CD8-positive, alpha-beta memory T cell (primary cell): ENCODE results near the gene NXPE3. TPM values are rescaled to one million over a fixed set of nuclear protein-coding genes. Genes with fewer than 3 reads are reported as not detected.

Experiments
- CTCF ChIA-PET: fragments of 350-600 bp; sonication (Branson Sonifier 250); formaldehyde crosslinking; loops from one replicate; lab custom pipeline; 2021; ENCODE audit warnings: antibody characterized with exemption; lab: Charles Lee
- POLR2A ChIA-PET: fragments of 350-600 bp; sonication (Branson Sonifier 250); formaldehyde crosslinking; loops from one replicate; lab custom pipeline; 2021; ENCODE audit warnings: antibody characterized with exemption; lab: Charles Lee
- DNase-seq, 5 donors: peaks; one replicate each; pipeline versions ENCODE4 v3.0.0 to v3.0.0-alpha.2; 2020 to 2022; ENCODE audit warnings: mixed read lengths in 1 of 5
- H3K27ac ChIP-seq: one replicate; pipeline ENCODE4 v1.7.0; 2013; ENCODE audit warnings: low read depth, mild to moderate bottlenecking, low read length, moderate library complexity
- H3K27me3 ChIP-seq: 2 replicates; pipeline ENCODE4 v1.7.0; 2013; ENCODE audit warnings: low read length, mild to moderate bottlenecking; ENCODE audit not compliant: insufficient read depth, poor library complexity, severe bottlenecking
- H3K36me3 ChIP-seq: 2 replicates; pipeline ENCODE4 v1.7.0; 2013; ENCODE audit warnings: mild to moderate bottlenecking, low read length, moderate library complexity; ENCODE audit not compliant: insufficient read depth
- H3K4me1 ChIP-seq: 2 replicates; pipeline ENCODE4 v1.7.0; 2013; ENCODE audit warnings: mild to moderate bottlenecking, low read length, moderate library complexity; ENCODE audit not compliant: insufficient read depth
- H3K4me3 ChIP-seq: 2 replicates; pipeline ENCODE4 v1.7.0; 2013; ENCODE audit warnings: mild to moderate bottlenecking, low read length
- H3K9me3 ChIP-seq: 2 replicates; pipeline ENCODE4 v1.7.0; 2013; ENCODE audit warnings: mild to moderate bottlenecking, low read length
- H3K27ac Mint-ChIP-seq, 8 donors: one replicate each; pipeline ENCODE4 v1.8.0; 2020 to 2021; ENCODE audit warnings: mixed read lengths in 8 of 8, mild to moderate bottlenecking in 6 of 8, inconsistent platforms in 3 of 8, moderate library complexity in 3 of 8
- H3K27me3 Mint-ChIP-seq, 2 donors: one replicate each; pipeline ENCODE4 v1.8.0; 2020 to 2021; ENCODE audit warnings: mixed read lengths in 2 of 2, mild to moderate bottlenecking in 1 of 2, moderate library complexity in 1 of 2
- H3K36me3 Mint-ChIP-seq, 3 donors: one replicate each; pipeline ENCODE4 v1.8.0; 2020 to 2021; ENCODE audit warnings: mixed read lengths in 3 of 3, inconsistent platforms in 1 of 3, mild to moderate bottlenecking in 1 of 3
- H3K4me1 Mint-ChIP-seq, 3 donors: one replicate each; pipeline ENCODE4 v1.8.0; 2020 to 2021; ENCODE audit warnings: mixed read lengths in 3 of 3, inconsistent platforms in 1 of 3, mild to moderate bottlenecking in 1 of 3
- H3K4me3 Mint-ChIP-seq, 7 donors: one replicate each; pipeline ENCODE4 v1.8.0; 2020 to 2021; ENCODE audit warnings: mixed read lengths in 7 of 7, mild to moderate bottlenecking in 6 of 7, moderate library complexity in 4 of 7, inconsistent platforms in 2 of 7
- H3K9me3 Mint-ChIP-seq, 5 donors: one replicate each; pipeline ENCODE4 v1.8.0; 2020 to 2022; ENCODE audit warnings: mixed read lengths in 5 of 5, mild to moderate bottlenecking in 3 of 5, moderate library complexity in 2 of 5, inconsistent platforms in 1 of 5
- polyA plus RNA-seq: library from polyadenylated mRNA; unstranded; fragments of 300-500 nt; fragmentation: Illumina TruSeq; gene quantifications from one replicate; pipeline ENCODE4 v1.2.3, GENCODE V29; 2021
- total RNA-seq, 2 experiments: library from RNA; stranded (reverse); gene quantifications; one replicate each; pipeline ENCODE4 v1.2.3, GENCODE V29; 2021

Gene NXPE3
- total and polyA plus RNA-seq, 3 experiments from 2014 or later: 16.2 to 37.4 (median 17.2) TPM

DNA sequence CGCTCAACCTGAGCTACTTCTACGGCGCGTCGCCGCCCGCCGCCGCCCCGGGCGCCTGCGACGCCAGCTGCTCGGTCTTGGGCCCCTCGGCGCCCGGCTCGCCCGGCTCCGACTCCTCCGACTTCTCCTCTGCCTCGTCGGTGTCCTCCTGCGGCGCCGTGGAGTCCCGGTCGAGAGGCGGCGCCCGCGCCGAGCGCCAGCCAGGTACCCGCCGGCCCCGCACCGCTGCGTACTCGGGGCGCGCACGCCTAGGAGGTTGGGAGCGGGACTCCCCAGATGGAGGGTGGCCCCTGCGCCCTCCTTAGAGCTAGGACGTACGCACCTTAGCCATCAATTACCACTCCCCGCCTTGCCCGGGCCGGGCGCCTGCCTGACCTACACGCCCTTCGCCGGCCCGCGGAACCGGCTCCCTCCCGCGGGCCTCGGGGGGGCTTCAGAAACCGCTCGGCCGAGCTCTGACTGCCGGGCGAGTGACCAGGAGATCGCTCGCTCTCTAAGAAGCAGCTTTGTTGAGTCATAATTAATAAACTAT is 70.8 kb downstream of the NXPE3 start:
- ChIA-PET POLR2A (interaction anchor here (0.6 to 2.0 kb wide), 19 partner anchors 9 to 1516 kb away, joined by 3 to 63 read pairs (median 3); partner anchors contain the start of genes CEP97, NIT2, NXPE3 and PCNP), CTCF (interaction anchor here (0.9 to 2.6 kb wide), 15 partner anchors 14 to 379 kb away, joined by 3 to 15 read pairs (median 4); partner anchors contain the start of genes CEP97, NXPE3 and ZBTB11)
- H3K4me3 ChIP-seq: peak overlapping the region; percentile 92
- no peaks in the 10 kb centered on the region for H3K9me3 ChIP-seq
- Mint-ChIP-seq H3K4me1 (peaks cover 29 to 47% (median 42%) of the 10 kb centered on the region in 3 donors), H3K27ac (peak overlapping the region; percentile 97 to 100 (median 99)), H3K9me3 (no peaks in the 10 kb centered on the region), H3K4me3 (peak overlapping the region; percentile 95 to 100 (median 98)), H3K36me3 (peaks cover 14 to 50% (median 27%) of the 10 kb centered on the region in 3 donors), H3K27me3 (no peaks in the 10 kb centered on the region)
- H3K27me3 ChIP-seq: no peaks in the 10 kb centered on the region
- H3K36me3 ChIP-seq: peaks cover 32% of the 10 kb centered on the region
- peaks cover 34% of the 10 kb centered on the region for H3K4me1 ChIP-seq
- peak overlapping the region; percentile 97 for H3K27ac ChIP-seq
- peak; percentile 21 to 72 (median 57) for DNase-seq

DNA sequence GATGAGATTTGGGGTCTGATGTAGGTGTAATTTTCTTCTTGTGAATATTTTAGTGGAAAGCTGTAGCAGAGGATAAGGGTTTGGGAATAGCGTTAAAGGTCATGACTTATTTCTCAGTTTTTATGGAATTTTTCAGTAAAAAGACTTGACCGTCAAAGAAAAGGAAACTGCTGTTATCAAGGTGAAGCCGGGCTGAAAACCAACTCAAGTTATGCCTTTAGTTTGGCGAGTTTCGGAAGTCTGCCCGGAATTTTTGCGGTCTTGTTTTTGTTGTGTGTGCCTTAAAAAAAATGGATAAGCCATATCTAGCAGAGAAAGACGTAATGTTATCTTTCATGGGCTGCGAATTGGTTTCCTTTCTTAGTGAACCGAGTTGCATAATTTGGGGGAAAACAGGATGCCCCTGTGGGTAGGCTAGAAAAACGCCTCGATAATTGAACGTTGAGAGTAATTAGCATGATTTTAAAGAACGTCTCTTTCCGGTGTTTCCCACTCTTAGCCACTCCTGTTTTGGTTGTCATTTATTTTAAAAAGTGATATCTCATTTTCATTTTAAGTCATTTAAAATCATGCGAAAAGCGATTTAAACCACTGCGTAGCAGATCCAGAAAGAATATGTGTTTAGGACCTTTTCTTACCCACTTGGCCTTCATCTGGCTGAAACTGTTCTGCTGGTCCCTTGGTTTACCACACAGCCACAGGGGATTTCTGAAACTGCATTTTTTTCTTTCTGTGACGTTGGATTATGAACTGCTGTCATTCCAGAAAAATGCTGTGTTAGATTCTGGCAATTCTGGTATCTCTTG is 71.4 kb downstream of the NXPE3 start:
- CTCF ChIA-PET: interaction anchor here (0.9 to 2.6 kb wide), 14 partner anchors 15 to 374 kb away, joined by 3 to 15 read pairs (median 4); partner anchors contain the start of genes CEP97, NXPE3 and ZBTB11
- H3K36me3 ChIP-seq: peaks cover 39% of the 10 kb centered on the region
- Mint-ChIP-seq H3K4me3 (peak overlapping the region; percentile 95 to 100 (median 98)), H3K27ac (peak overlapping the region; percentile 97 to 100 (median 99)), H3K9me3 (no peaks in the 10 kb centered on the region), H3K36me3 (peaks cover 20 to 57% (median 33%) of the 10 kb centered on the region in 3 donors), H3K4me1 (peaks cover 35 to 54% (median 47%) of the 10 kb centered on the region in 3 donors), H3K27me3 (no peaks in the 10 kb centered on the region)
- H3K4me3 ChIP-seq: peak overlapping the region; percentile 92
- peak; percentile 33 to 88 (median 68) for DNase-seq
- POLR2A ChIA-PET: interaction anchor here (0.6 to 2.0 kb wide), 14 partner anchors 9 to 1066 kb away, joined by 3 to 63 read pairs (median 6); partner anchors contain the start of genes CEP97, NXPE3, PCNP and RPL24
- peaks cover 37% of the 10 kb centered on the region for H3K4me1 ChIP-seq
- H3K27me3 ChIP-seq: no peaks in the 10 kb centered on the region
- H3K9me3 ChIP-seq: no peaks in the 10 kb centered on the region
- peak overlapping the region; percentile 97 for H3K27ac ChIP-seq

DNA sequence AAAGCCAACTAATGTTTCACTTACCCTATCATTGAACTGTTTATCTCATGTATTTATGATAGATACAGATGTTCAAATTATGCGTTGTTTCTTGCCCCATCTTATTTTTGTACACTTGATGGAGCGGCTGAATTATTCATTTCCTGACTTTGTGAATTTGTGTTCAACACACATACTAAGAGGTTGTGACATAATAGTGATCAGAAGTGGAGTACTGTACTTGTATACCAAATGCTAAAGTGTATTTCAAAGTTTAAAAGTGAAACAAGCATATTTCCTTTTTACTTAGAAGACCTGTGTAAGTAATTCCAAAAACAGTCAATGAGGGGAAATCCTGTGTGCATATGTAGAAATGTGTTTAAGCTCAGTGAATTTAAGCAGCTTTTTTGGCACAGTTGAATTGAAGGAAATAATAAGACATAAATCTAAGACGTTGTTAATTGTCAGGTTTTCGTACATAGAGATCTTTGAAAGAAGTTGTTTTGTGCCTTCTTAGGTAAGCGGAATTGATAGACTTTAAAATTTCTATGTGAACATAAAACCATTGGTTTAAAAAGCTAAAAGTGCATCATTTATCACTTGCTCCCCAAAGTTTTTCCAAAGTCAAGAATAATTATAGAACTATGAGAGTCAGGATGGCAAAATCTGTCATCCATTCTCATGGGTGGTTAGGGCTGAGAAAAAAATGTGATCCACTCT is 72.2 kb downstream of the NXPE3 start:
- ChIA-PET CTCF (interaction anchor here (1.0 to 1.7 kb wide), 2 partner anchors 24 to 48 kb away, joined by 4 to 5 read pairs; no protein-coding TSS in a partner anchor), POLR2A (interaction anchor here (0.8 kb wide), 1 partner anchor 86 kb away, joined by 15 read pairs; no protein-coding TSS in a partner anchor)
- peaks cover 36 to 58% (median 51%) of the 10 kb centered on the region in 3 donors for H3K4me1 Mint-ChIP-seq
- H3K9me3 Mint-ChIP-seq: no peaks in the 10 kb centered on the region
- Histone ChIP-seq H3K4me3 (peak overlapping the region; percentile 92), H3K36me3 (peaks cover 43% of the 10 kb centered on the region), H3K4me1 (peaks cover 37% of the 10 kb centered on the region), H3K27me3 (no peaks in the 10 kb centered on the region), H3K27ac (peak overlapping the region; percentile 97), H3K9me3 (no peaks in the 10 kb centered on the region)
- peaks cover 20 to 64% (median 36%) of the 10 kb centered on the region in 3 donors for H3K36me3 Mint-ChIP-seq
- peak overlapping the region; percentile 95 to 100 (median 98) for H3K4me3 Mint-ChIP-seq
- peak overlapping the region; percentile 97 to 100 (median 99) for H3K27ac Mint-ChIP-seq
- H3K27me3 Mint-ChIP-seq: no peaks in the 10 kb centered on the region
- DNase-seq: no peak

- H3K4me1 ChIP-seq: peaks cover 42% of the 10 kb centered on the region
- Mint-ChIP-seq H3K4me3 (peak overlapping the region; percentile 95 to 100 (median 98)), H3K36me3 (peaks cover 20 to 72% (median 41%) of the 10 kb centered on the region in 3 donors), H3K27me3 (no peaks in the 10 kb centered on the region), H3K27ac (peak overlapping the region; percentile 97 to 100 (median 99)), H3K9me3 (no peaks in the 10 kb centered on the region), H3K4me1 (peaks cover 36 to 67% (median 54%) of the 10 kb centered on the region in 3 donors)
- H3K27me3 ChIP-seq: no peaks in the 10 kb centered on the region
- H3K4me3 ChIP-seq: peak overlapping the region; percentile 92
- DNase-seq: no peak
- H3K27ac ChIP-seq: no peak overlapping the region
- CTCF ChIA-PET: interaction anchor here (1.0 to 1.7 kb wide), 2 partner anchors 25 to 49 kb away, joined by 4 to 5 read pairs; no protein-coding TSS in a partner anchor
- H3K36me3 ChIP-seq: peaks cover 52% of the 10 kb centered on the region
- no peaks in the 10 kb centered on the region for H3K9me3 ChIP-seq
- POLR2A ChIA-PET: interaction anchor here (0.8 to 1.4 kb wide), 2 partner anchors 24 to 85 kb away, joined by 3 to 15 read pairs; no protein-coding TSS in a partner anchor
Observed at GRCh38 chr3:101851850-101852714, 73.1 kb downstream of the NXPE3 start.

DNA sequence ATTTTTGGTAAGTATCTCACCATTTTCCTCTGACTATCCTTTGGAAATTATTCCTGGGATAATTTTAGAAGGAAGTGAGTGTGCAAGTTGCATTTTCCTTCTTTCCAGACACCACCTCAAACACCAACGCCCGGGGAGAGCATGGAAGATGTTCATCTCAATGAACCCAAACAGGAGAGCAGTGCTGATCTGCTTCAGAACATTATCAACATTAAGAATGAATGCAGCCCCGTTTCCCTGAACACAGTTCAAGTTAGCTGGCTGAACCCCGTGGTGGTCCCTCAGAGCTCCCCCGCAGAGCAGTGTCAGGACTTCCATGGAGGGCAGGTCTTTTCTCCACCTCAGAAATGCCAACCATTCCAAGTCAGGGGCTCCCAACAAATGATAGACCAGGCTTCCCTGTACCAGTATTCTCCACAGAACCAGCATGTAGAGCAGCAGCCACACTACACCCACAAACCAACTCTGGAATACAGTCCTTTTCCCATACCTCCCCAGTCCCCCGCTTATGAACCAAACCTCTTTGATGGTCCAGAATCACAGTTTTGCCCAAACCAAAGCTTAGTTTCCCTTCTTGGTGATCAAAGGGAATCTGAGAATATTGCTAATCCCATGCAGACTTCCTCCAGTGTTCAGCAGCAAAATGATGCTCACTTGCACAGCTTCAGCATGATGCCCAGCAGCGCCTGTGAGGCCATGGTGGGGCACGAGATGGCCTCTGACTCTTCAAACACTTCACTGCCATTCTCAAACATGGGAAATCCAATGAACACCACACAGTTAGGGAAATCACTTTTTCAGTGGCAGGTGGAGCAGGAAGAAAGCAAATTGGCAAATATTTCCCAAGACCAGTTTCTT is 74.2 kb downstream of the NXPE3 start:
- Mint-ChIP-seq H3K9me3 (no peaks in the 10 kb centered on the region), H3K27me3 (no peaks in the 10 kb centered on the region), H3K36me3 (peaks cover 30 to 84% (median 48%) of the 10 kb centered on the region in 3 donors), H3K4me3 (peak overlapping the region in 3 of 7 donors; percentile 14 to 100 (median 26)), H3K4me1 (peaks cover 44 to 77% (median 64%) of the 10 kb centered on the region in 3 donors), H3K27ac (peak overlapping the region; percentile 45 to 100 (median 86))
- Histone ChIP-seq H3K27me3 (no peaks in the 10 kb centered on the region), H3K27ac (no peak overlapping the region), H3K4me1 (peaks cover 49% of the 10 kb centered on the region), H3K9me3 (no peaks in the 10 kb centered on the region), H3K36me3 (peaks cover 63% of the 10 kb centered on the region), H3K4me3 (no peak overlapping the region)
- CTCF ChIA-PET: interaction anchor here (1.0 to 1.7 kb wide), 3 partner anchors 50 to 376 kb away, joined by 3 to 4 read pairs (median 3); no protein-coding TSS in a partner anchor
- DNase-seq: no peak
- POLR2A ChIA-PET: interaction anchor here (1.4 kb wide), 1 partner anchor 25 kb away, joined by 3 read pairs; no protein-coding TSS in a partner anchor

DNA sequence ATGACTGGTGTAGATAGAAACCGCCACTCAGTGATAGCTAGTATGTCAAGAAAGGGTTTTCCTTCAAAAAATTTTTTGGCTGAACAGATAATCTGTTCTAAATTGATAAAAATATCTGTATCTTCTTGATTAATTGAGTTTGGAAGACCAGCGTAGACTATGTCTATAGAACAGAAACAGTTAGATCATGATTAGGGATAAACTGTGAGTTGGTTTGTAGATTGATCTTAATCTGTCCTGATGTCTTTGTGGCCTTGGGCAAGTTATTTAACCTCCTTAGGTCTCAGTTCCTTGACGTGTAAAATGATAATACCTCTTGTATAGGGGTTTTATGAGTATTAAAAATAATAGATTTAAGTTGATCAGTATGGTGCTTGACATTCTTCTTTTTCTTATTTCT is 75.0 kb downstream of the NXPE3 start:
- no peaks in the 10 kb centered on the region for H3K27me3 ChIP-seq
- H3K4me1 Mint-ChIP-seq: peaks cover 47 to 79% (median 63%) of the 10 kb centered on the region in 3 donors
- H3K4me3 ChIP-seq: no peak overlapping the region
- H3K9me3 ChIP-seq: no peaks in the 10 kb centered on the region
- H3K4me3 Mint-ChIP-seq: peak overlapping the region in 1 of 7 donors; percentile 17
- peak overlapping the region in 3 of 8 donors; percentile 29 to 100 (median 82) for H3K27ac Mint-ChIP-seq
- CTCF ChIA-PET: interaction anchor here (1.1 kb wide), 1 partner anchor 371 kb away, joined by 3 read pairs; no protein-coding TSS in a partner anchor
- DNase-seq: no peak
- H3K36me3 Mint-ChIP-seq: peaks cover 36 to 90% (median 54%) of the 10 kb centered on the region in 3 donors
- POLR2A ChIA-PET: interaction anchor here (0.6 kb wide), 1 partner anchor 10 kb away, joined by 3 read pairs; no protein-coding TSS in a partner anchor
- H3K27me3 Mint-ChIP-seq: no peaks in the 10 kb centered on the region
- peaks cover 71% of the 10 kb centered on the region for H3K36me3 ChIP-seq
- peaks cover 49% of the 10 kb centered on the region for H3K4me1 ChIP-seq
- no peaks in the 10 kb centered on the region for H3K9me3 Mint-ChIP-seq
- no peak overlapping the region for H3K27ac ChIP-seq
